SK-N-MC (cell line): ENCODE measurements around the gene CAPN2.

Experiments
- DNase-seq: peaks from one replicate; pipeline ENCODE4 v3.0.0-alpha.2; 2011; ENCODE audit warnings: low read depth, low spot score
- H3K27ac ChIP-seq: fragments of 200-600 bp; sonication (generic); 2 replicates; pipeline ENCODE4 v1.5.1; 2016; ENCODE audit warnings: mixed run types
- H3K36me3 ChIP-seq: fragments of 200-600 bp; sonication (generic); 2 replicates; pipeline ENCODE4 v1.6.1; 2017; ENCODE audit warnings: antibody characterized with exemption, low read length, mixed read lengths; ENCODE audit not compliant: insufficient read depth
- H3K4me3 ChIP-seq: fragments of 200-600 bp; sonication (generic); 2 replicates; pipeline ENCODE4 v1.5.1; 2016
- H3K9ac ChIP-seq: fragments of 200-600 bp; sonication (generic); 2 replicates; pipeline ENCODE4 v1.8.0; 2017; ENCODE audit warnings: mixed run types, mixed read lengths; ENCODE audit not compliant: insufficient read length
- H3K9me3 ChIP-seq: fragments of 200-600 bp; sonication (generic); 2 replicates; pipeline ENCODE4 v1.6.1; 2017; ENCODE audit warnings: low read depth, mild to moderate bottlenecking, antibody characterized with exemption, low read length, moderate library complexity, mixed read lengths
- EZH2 ChIP-seq: fragments of 200-600 bp; sonication (generic); IDR thresholded peaks from one replicate; pipeline ENCODE4 v1.6.1; 2017; ENCODE audit warnings: antibody characterized with exemption
- FOXP2 ChIP-seq: optimal IDR thresholded peaks from 2 replicates; pipeline ENCODE3; 2011; ENCODE audit warnings: mild to moderate bottlenecking, moderate library complexity; ENCODE audit not compliant: insufficient read depth; ENCODE audit errors: extremely low read length, control extremely low read depth
- POLR2AphosphoS5 ChIP-seq: IDR thresholded peaks from 2 replicates; pipeline ENCODE4 v1.6.1; 2012; ENCODE audit warnings: mild to moderate bottlenecking, low read depth, low read length, borderline replicate concordance

CAPN2 gene

GRCh38 chr1:223747838-223748335 is 35.5 kb downstream of the CAPN2 start:
- Histone ChIP-seq H3K36me3 (peaks cover 3% of the 10 kb centered on the region; the same call in 1 of the 2 replicates), H3K27ac (no peak overlapping the region), H3K9me3 (no peaks in the 10 kb centered on the region), H3K9ac (no peak overlapping the region), H3K4me3 (no peak overlapping the region)
- TF ChIP-seq FOXP2 = no peak
- no peak for TF ChIP-seq EZH2
- TF ChIP-seq POLR2AphosphoS5 = no peak
- DNase-seq = no peak

- peaks cover 5% of the 10 kb centered on the region for H3K36me3 ChIP-seq
- no peak overlapping the region for H3K4me3 ChIP-seq
- H3K9ac ChIP-seq = no peak overlapping the region
- H3K27ac ChIP-seq = no peak overlapping the region
- no peaks in the 10 kb centered on the region for H3K9me3 ChIP-seq
- no peak for TF ChIP-seq EZH2
- TF ChIP-seq POLR2AphosphoS5 = no peak
- no peak for TF ChIP-seq FOXP2
- DNase-seq = no peak
Measured at GRCh38 chr1:223748405-223748772, 36.0 kb downstream of the CAPN2 start.

GRCh38 chr1:223748773-223749733 is 36.7 kb downstream of the CAPN2 start:
- H3K27ac ChIP-seq = no peak overlapping the region
- no peak overlapping the region for H3K9ac ChIP-seq
- H3K4me3 ChIP-seq = no peak overlapping the region
- H3K9me3 ChIP-seq = no peaks in the 10 kb centered on the region
- peaks cover 8% of the 10 kb centered on the region for H3K36me3 ChIP-seq
- TF ChIP-seq EZH2 (no peak), FOXP2 (no peak), POLR2AphosphoS5 (no peak)
- DNase-seq = no peak

- TF ChIP-seq FOXP2 = no peak
- TF ChIP-seq POLR2AphosphoS5 = no peak
- no peak for TF ChIP-seq EZH2
- H3K9me3 ChIP-seq = no peaks in the 10 kb centered on the region
- DNase-seq = no peak
- H3K9ac ChIP-seq = no peak overlapping the region
- peaks cover 5% of the 10 kb centered on the region for H3K36me3 ChIP-seq
- no peak overlapping the region for H3K4me3 ChIP-seq
- H3K27ac ChIP-seq = no peak overlapping the region
Measured at GRCh38 chr1:223750730-223751570, 38.6 kb downstream of the CAPN2 start.

- TF ChIP-seq EZH2 (no peak), POLR2AphosphoS5 (no peak), FOXP2 (no peak)
- no peak overlapping the region for H3K27ac ChIP-seq
- DNase-seq = no peak
- no peak overlapping the region for H3K4me3 ChIP-seq
- peaks cover 5% of the 10 kb centered on the region for H3K36me3 ChIP-seq
- H3K9ac ChIP-seq = no peak overlapping the region
- no peaks in the 10 kb centered on the region for H3K9me3 ChIP-seq
Measured at GRCh38 chr1:223751696-223752095, 39.4 kb downstream of the CAPN2 start.

GRCh38 chr1:223752721-223753515 is 40.6 kb downstream of the CAPN2 start:
- Histone ChIP-seq H3K9me3 (no peaks in the 10 kb centered on the region), H3K4me3 (no peak overlapping the region), H3K36me3 (peaks cover 5% of the 10 kb centered on the region), H3K9ac (no peak overlapping the region), H3K27ac (no peak overlapping the region)
- no peak for DNase-seq
- no peak for TF ChIP-seq FOXP2

GRCh38 chr1:223754681-223755431 is 42.5 kb downstream of the CAPN2 start:
- Histone ChIP-seq H3K9me3 (no peaks in the 10 kb centered on the region), H3K9ac (no peak overlapping the region), H3K36me3 (peaks cover 5% of the 10 kb centered on the region), H3K4me3 (no peak overlapping the region), H3K27ac (no peak overlapping the region)
- DNase-seq = no peak
- TF ChIP-seq FOXP2 (no peak), EZH2 (no peak), POLR2AphosphoS5 (no peak)
